B cell (primary cell): ENCODE measurements around the gene PRCC. TPM values are rescaled to one million over a fixed set of nuclear protein-coding genes. Genes with fewer than 3 reads are reported as not detected.

Source experiments
- ATAC-seq: fragments of 200-7000 bp; cut with Tn5 transposase; one replicate; pipeline ENCODE4 v1.10.0; 2021; ENCODE audit warnings: low read depth, mild to moderate bottlenecking, moderate number of reproducible peaks, moderate library complexity
- CTCF ChIA-PET: fragments of 350-600 bp; sonication (Branson Sonifier 250); formaldehyde crosslinking; loops from one replicate; lab custom pipeline; 2021; ENCODE audit warnings: antibody characterized with exemption, inconsistent platforms; lab: Charles Lee
- POLR2A ChIA-PET: fragments of 350-600 bp; sonication (Branson Sonifier 250); formaldehyde crosslinking; loops from one replicate; lab custom pipeline; 2021; ENCODE audit warnings: antibody characterized with exemption; lab: Charles Lee
- DNase-seq: peaks from one replicate; pipeline ENCODE4 v3.0.0; 2013
- H2AFZ ChIP-seq: 2 replicates; pipeline ENCODE4 v1.6.1; 2012; ENCODE audit warnings: mild to moderate bottlenecking, low read depth, low read length; ENCODE audit not compliant: insufficient read depth, poor library complexity, severe bottlenecking
- H3K27ac ChIP-seq, 2 donors: 1 replicate in 1 of 2; 2 replicates in 1 of 2; pipeline ENCODE4 v1.5.1; 2012 to 2013; ENCODE audit warnings: low read length in 2 of 2, mild to moderate bottlenecking in 2 of 2, moderate library complexity in 1 of 2
- H3K27me3 ChIP-seq, 4 experiments: fragments of 200-600 bp in 1 of 4; sonication (generic) in 1 of 4; replicated peaks in 1 of 4; 1 replicate in 2 of 4; 2 replicates in 2 of 4; pipeline versions ENCODE4 v1.6.1 to v1.7.0; 2013 to 2016; ENCODE audit warnings: low read length in 3 of 4, mild to moderate bottlenecking in 2 of 4, mixed read lengths in 1 of 4, moderate library complexity in 1 of 4; ENCODE audit not compliant: insufficient read depth in 4 of 4, control insufficient read depth in 3 of 4; ENCODE audit errors: control extremely low read depth in 1 of 4
- H3K36me3 ChIP-seq, 2 experiments: replicated peaks in 1 of 2; 1 replicate in 1 of 2; 2 replicates in 1 of 2; pipeline versions ENCODE4 v1.6.1 to v1.7.1; 2013; ENCODE audit warnings: low read length in 1 of 2; ENCODE audit not compliant: insufficient read depth in 2 of 2, control insufficient read depth in 1 of 2; ENCODE audit errors: control extremely low read depth in 1 of 2, extremely low read depth in 1 of 2
- H3K4me1 ChIP-seq, 2 donors: fragments of 200-600 bp in 1 of 2; sonication (generic) in 1 of 2; 1 replicate in 1 of 2; 2 replicates in 1 of 2; pipeline versions ENCODE4 v1.5.1 to v1.6.1; 2013 to 2017; ENCODE audit warnings: low read length in 2 of 2; ENCODE audit not compliant: control insufficient read depth in 2 of 2, insufficient read depth in 2 of 2
- H3K4me2 ChIP-seq: replicated peaks from 2 replicates; pipeline ENCODE3; 2012; ENCODE audit warnings: mild to moderate bottlenecking, low read depth, low read length; ENCODE audit not compliant: poor library complexity, severe bottlenecking
- H3K4me3 ChIP-seq, 5 experiments: fragments of 200-600 bp in 1 of 5; sonication (generic) in 1 of 5; 1 replicate in 3 of 5; 2 replicates in 2 of 5; pipeline versions ENCODE4 v1.5.1 to v1.7.0; 2011 to 2016; ENCODE audit warnings: low read length in 4 of 5, mild to moderate bottlenecking in 4 of 5, low read depth in 2 of 5, control low read depth in 1 of 5, moderate library complexity in 1 of 5; ENCODE audit not compliant: insufficient read depth in 1 of 5; ENCODE audit errors: control extremely low read depth in 1 of 5, extremely low read depth in 1 of 5
- H3K79me2 ChIP-seq: fragments of 200-600 bp; sonication (generic); one replicate; pipeline ENCODE4 v1.6.0; 2016; ENCODE audit warnings: low read length; ENCODE audit not compliant: control insufficient read depth, insufficient read depth
- H3K9ac ChIP-seq: fragments of 200-600 bp; sonication (generic); 2 replicates; pipeline ENCODE4 v1.6.1; 2017; ENCODE audit warnings: mild to moderate bottlenecking, low read length, moderate library complexity
- H3K9me3 ChIP-seq, 3 donors: one replicate each; pipeline versions ENCODE4 v1.6.1 to v1.7.1; 2013; ENCODE audit warnings: low read length in 2 of 3; ENCODE audit not compliant: control insufficient read depth in 2 of 3, insufficient read depth in 1 of 3; ENCODE audit errors: control extremely low read depth in 1 of 3
- H4K20me1 ChIP-seq: 2 replicates; pipeline ENCODE4 v1.6.0; 2012; ENCODE audit warnings: mild to moderate bottlenecking, low read length; ENCODE audit not compliant: insufficient read depth, control insufficient read depth, poor library complexity, severe bottlenecking
- H3K27ac Mint-ChIP-seq: one replicate; pipeline ENCODE4 v1.8.0; 2021; ENCODE audit warnings: mixed read lengths
- H3K27me3 Mint-ChIP-seq: one replicate; pipeline ENCODE4 v1.8.0; 2021; ENCODE audit warnings: mixed read lengths
- H3K4me1 Mint-ChIP-seq: one replicate; pipeline ENCODE4 v1.8.0; 2021; ENCODE audit warnings: mixed read lengths
- H3K4me3 Mint-ChIP-seq: one replicate; pipeline ENCODE4 v1.8.0; 2021; ENCODE audit warnings: mixed read lengths
- H3K9me3 Mint-ChIP-seq: one replicate; pipeline ENCODE4 v1.8.0; 2022; ENCODE audit warnings: mixed read lengths; ENCODE audit not compliant: insufficient read depth
- CTCF ChIP-seq: fragments of 200-600 bp; IDR thresholded peaks from one replicate; pipeline ENCODE4 v1.8.0; 2022; ENCODE audit warnings: antibody characterized with exemption, mild to moderate bottlenecking
- EZH2 ChIP-seq: IDR thresholded peaks from 2 replicates; pipeline ENCODE4 v1.6.1; 2012; ENCODE audit warnings: borderline replicate concordance, low read depth, mild to moderate bottlenecking, moderate library complexity, low read length; ENCODE audit not compliant: insufficient read depth, poor library complexity, severe bottlenecking
- WGBS: methylation state at CpG from one replicate; pipeline ENCODE4 v1.1.5; 2013; ENCODE audit warnings: missing lambda C conversion rate; ENCODE audit not compliant: insufficient coverage; 5-methylcytosine and 5-hydroxymethylcytosine counted together
- intact Hi-C: fragments of 100-400 bp; cut with micrococcal nuclease; formaldehyde crosslinking; loops from one replicate; pipeline ENCODE4 v1.10.0; 2022
- polyA plus RNA-seq: library from polyadenylated mRNA; depleted of rRNA; stranded (reverse); fragments of >200 nt; gene quantifications from 2 replicates; pipeline ENCODE4 v1.2.3, GENCODE V29; 2012
- total RNA-seq, 2 donors: library from RNA; stranded (reverse); fragments of 120-200 nt in 1 of 2; gene quantifications; 1 replicate in 1 of 2; 2 replicates in 1 of 2; pipeline versions ENCODE4 v1.2.3 to v1.2.4, GENCODE V29; 2013 to 2022

The PRCC gene
- total and polyA plus RNA-seq, 2 donors (not counting 1 experiment from before 2014, with no cell fraction given), result 55.7 to 83.4 TPM

- peaks cover 0 to 45% of the 10 kb centered on the region in 2 experiments for H3K36me3 ChIP-seq
- no peak overlapping the region for H3K9ac ChIP-seq
- Mint-ChIP-seq H3K9me3 (peaks cover 2% of the 10 kb centered on the region), H3K4me3 (peak overlapping the region; percentile 46), H3K27me3 (no peaks in the 10 kb centered on the region), H3K27ac (peak overlapping the region; percentile 12), H3K4me1 (peaks cover 28% of the 10 kb centered on the region)
- DNase-seq, result no peak
- CTCF ChIA-PET, result interaction anchor here (1.0 to 1.3 kb wide), 5 partner anchors 9 to 49 kb away, joined by 3 to 5 read pairs (median 4); partner anchors contain the start of genes ISG20L2, METTL25B and PRCC
- intact Hi-C loops, result no loop called here
- H3K4me1 ChIP-seq, result peaks cover 15 to 20% of the 10 kb centered on the region in 2 donors
- TF ChIP-seq EZH2 (no peak), CTCF (no peak)
- no peak overlapping the region for H3K4me2 ChIP-seq
- no peaks in the 10 kb centered on the region for H3K9me3 ChIP-seq
- no peak for ATAC-seq
- H3K79me2 ChIP-seq, result peaks cover 18% of the 10 kb centered on the region
- no peaks in the 10 kb centered on the region for H4K20me1 ChIP-seq
- H3K27me3 ChIP-seq, result no peaks in the 10 kb centered on the region
- no peak overlapping the region for H2AFZ ChIP-seq
- WGBS, result no CpG with 5 or more reads among the region's 2 CpGs
- H3K4me3 ChIP-seq, result no peak overlapping the region
- POLR2A ChIA-PET, result no interaction called here
- no peak overlapping the region for H3K27ac ChIP-seq
Observed at GRCh38 chr1:156738916-156739315, 28.4 kb upstream of the PRCC start.

GRCh38 chr1:156740237-156740740 lies 27.0 kb upstream of the PRCC start:
- no peaks in the 10 kb centered on the region for H3K27me3 Mint-ChIP-seq
- H3K27ac Mint-ChIP-seq, result peak overlapping the region; percentile 98
- ChIA-PET CTCF (interaction anchor here (1.2 to 5.1 kb wide), 6 partner anchors 12 to 114 kb away, joined by 3 to 43 read pairs (median 5); partner anchors contain the start of genes ISG20L2, METTL25B and PRCC), POLR2A (interaction anchor here (1.1 to 2.8 kb wide), 3 partner anchors 11 to 27 kb away, joined by 21 to 43 read pairs (median 39); partner anchors contain the start of genes HDGF, ISG20L2, METTL25B and PRCC)
- no peaks in the 10 kb centered on the region for H3K27me3 ChIP-seq
- H2AFZ ChIP-seq, result peak overlapping the region; percentile 82
- peaks cover 18% of the 10 kb centered on the region for H3K79me2 ChIP-seq
- H3K9ac ChIP-seq, result peak overlapping the region; percentile 75
- intact Hi-C loops, result no loop called here
- H3K4me1 ChIP-seq, result peaks cover 15 to 20% of the 10 kb centered on the region in 2 donors
- H3K9me3 Mint-ChIP-seq, result peaks cover 2% of the 10 kb centered on the region
- peak overlapping the region; percentile 84 for H3K4me2 ChIP-seq
- H3K4me1 Mint-ChIP-seq, result peaks cover 30% of the 10 kb centered on the region
- peak overlapping the region; percentile 96 for H3K4me3 Mint-ChIP-seq
- ATAC-seq, result no peak
- TF ChIP-seq EZH2, result no peak
- TF ChIP-seq CTCF, result no peak
- peaks cover 0 to 50% of the 10 kb centered on the region in 2 experiments for H3K36me3 ChIP-seq
- peak overlapping the region; percentile 77 to 95 for H3K27ac ChIP-seq
- no peaks in the 10 kb centered on the region for H3K9me3 ChIP-seq
- no peaks in the 10 kb centered on the region for H4K20me1 ChIP-seq
- WGBS, result 27% methylated on average over 4 of the region's 7 CpGs
- H3K4me3 ChIP-seq, result peak overlapping the region; percentile 45 to 85 (median 71)
- no peak for DNase-seq
